ENCODE data around the gene TRIM52.

The TRIM52 gene

DNA sequence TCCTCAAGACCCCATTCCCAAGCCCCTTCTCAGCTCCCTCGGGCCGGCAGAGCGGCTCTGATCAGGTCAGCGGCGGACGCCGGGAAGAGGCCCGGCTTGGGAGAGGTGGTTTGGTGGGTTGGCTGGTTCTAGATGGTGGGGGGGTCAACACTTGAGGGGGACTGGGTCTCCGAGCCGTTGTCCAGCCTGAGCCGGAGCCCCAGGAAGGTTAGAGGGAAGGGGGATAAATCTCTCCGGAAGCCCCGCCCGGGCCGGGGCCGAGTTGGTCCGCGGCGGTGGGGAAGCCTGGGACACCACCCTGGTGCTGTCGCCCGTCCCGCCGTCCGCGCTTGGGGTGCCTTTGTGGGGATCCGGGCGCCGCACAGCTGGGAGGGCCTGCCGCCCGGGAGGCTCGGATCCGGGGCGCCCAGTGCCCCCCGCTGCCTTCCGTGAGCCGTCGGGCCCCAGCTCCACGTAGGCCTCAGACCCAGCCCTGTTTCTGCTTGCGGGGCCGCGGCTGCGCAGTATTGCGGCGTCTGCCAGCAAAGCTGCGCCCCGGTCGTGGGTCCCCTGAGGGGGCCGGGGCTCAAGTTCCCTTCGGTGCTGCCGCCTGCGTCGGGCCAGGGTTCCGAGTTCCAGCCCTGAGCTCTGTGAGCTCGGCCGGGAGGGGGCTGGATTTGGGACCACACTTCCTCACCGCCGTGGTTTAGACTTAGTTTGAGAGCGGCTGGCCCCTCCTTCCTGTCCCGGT is 542 bp upstream of the TRIM52 start (continued):
- TF ChIP-seq, protein P1, sequence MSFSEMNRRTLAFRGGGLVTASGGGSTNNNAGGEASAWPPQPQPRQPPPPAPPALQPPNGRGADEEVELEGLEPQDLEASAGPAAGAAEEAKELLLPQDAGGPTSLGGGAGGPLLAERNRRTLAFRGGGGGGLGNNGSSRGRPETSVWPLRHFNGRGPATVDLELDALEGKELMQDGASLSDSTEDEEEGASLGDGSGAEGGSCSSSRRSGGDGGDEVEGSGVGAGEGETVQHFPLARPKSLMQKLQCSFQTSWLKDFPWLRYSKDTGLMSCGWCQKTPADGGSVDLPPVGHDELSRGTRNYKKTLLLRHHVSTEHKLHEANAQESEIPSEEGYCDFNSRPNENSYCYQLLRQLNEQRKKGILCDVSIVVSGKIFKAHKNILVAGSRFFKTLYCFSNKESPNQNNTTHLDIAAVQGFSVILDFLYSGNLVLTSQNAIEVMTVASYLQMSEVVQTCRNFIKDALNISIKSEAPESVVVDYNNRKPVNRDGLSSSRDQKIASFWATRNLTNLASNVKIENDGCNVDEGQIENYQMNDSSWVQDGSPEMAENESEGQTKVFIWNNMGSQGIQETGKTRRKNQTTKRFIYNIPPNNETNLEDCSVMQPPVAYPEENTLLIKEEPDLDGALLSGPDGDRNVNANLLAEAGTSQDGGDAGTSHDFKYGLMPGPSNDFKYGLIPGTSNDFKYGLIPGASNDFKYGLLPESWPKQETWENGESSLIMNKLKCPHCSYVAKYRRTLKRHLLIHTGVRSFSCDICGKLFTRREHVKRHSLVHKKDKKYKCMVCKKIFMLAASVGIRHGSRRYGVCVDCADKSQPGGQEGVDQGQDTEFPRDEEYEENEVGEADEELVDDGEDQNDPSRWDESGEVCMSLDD (tag by site-specific recombination; IDR thresholded peaks at IDR 0.05): peak; percentile 77
- no peak for TF ChIP-seq ZNF138 (tag by site-specific recombination; IDR thresholded peaks at IDR 0.05; ENCODE audit: borderline replicate concordance)
- TF ChIP-seq TCF7L2 (IDR thresholded peaks at IDR 0.05; ENCODE audit: borderline replicate concordance, low read depth, low read length): no peak
- no peak for TF ChIP-seq ZNF239 (tag by site-specific recombination; IDR thresholded peaks at IDR 0.05)
- no peak for TF ChIP-seq ZNF510 (tag by site-specific recombination; IDR thresholded peaks at IDR 0.05; ENCODE audit: insufficient replicate concordance)
- TF ChIP-seq GLI2 (tag by site-specific recombination; IDR thresholded peaks at IDR 0.05; ENCODE audit: borderline replicate concordance, low read depth): no peak
- TF ChIP-seq ZBTB8A (tag by site-specific recombination; IDR thresholded peaks at IDR 0.05): peak; percentile 39; the same call in 1 of the 2 replicates
- no peak for TF ChIP-seq ZNF362 (tag by site-specific recombination; IDR thresholded peaks at IDR 0.05)
- TF ChIP-seq INSM2 (tag by site-specific recombination; IDR thresholded peaks at IDR 0.05): no peak
- 0 out of 2 replicates have a peak, but pooled peaks have one; percentile 19 for TF ChIP-seq ZEB2 (tag by site-specific recombination; IDR thresholded peaks at IDR 0.05)
- TF ChIP-seq CTCF (tag by site-specific recombination; IDR thresholded peaks at IDR 0.05): peak; percentile 84
- no peak for TF ChIP-seq ZNF521 (tag by site-specific recombination; IDR thresholded peaks at IDR 0.05)
- TF ChIP-seq RBAK (tag by site-specific recombination; IDR thresholded peaks at IDR 0.05): no peak
- no peak for TF ChIP-seq ZNF175 (tag by site-specific recombination; IDR thresholded peaks at IDR 0.05)
- TF ChIP-seq, protein P2, sequence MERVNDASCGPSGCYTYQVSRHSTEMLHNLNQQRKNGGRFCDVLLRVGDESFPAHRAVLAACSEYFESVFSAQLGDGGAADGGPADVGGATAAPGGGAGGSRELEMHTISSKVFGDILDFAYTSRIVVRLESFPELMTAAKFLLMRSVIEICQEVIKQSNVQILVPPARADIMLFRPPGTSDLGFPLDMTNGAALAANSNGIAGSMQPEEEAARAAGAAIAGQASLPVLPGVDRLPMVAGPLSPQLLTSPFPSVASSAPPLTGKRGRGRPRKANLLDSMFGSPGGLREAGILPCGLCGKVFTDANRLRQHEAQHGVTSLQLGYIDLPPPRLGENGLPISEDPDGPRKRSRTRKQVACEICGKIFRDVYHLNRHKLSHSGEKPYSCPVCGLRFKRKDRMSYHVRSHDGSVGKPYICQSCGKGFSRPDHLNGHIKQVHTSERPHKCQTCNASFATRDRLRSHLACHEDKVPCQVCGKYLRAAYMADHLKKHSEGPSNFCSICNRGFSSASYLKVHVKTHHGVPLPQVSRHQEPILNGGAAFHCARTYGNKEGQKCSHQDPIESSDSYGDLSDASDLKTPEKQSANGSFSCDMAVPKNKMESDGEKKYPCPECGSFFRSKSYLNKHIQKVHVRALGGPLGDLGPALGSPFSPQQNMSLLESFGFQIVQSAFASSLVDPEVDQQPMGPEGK (tag by site-specific recombination; IDR thresholded peaks at IDR 0.05): peak; percentile 5
- TF ChIP-seq ZNF76 (tag by site-specific recombination; IDR thresholded peaks at IDR 0.05; ENCODE audit: borderline replicate concordance, low read depth): peak; percentile 51; the same call in 1 of the 2 replicates
- TF ChIP-seq ZBTB20 (tag by site-specific recombination; IDR thresholded peaks at IDR 0.05): peak; percentile 99
- no peak for TF ChIP-seq ZNF747 (tag by site-specific recombination; IDR thresholded peaks at IDR 0.05)
- no peak for TF ChIP-seq ZNF174 (tag by site-specific recombination; IDR thresholded peaks at IDR 0.05)
- no peak for TF ChIP-seq ZNF488 (tag by site-specific recombination; IDR thresholded peaks at IDR 0.05)
- no peak; the same call in 1 of the 2 replicates for TF ChIP-seq ZBTB17 (tag by site-specific recombination; IDR thresholded peaks at IDR 0.05)
- TF ChIP-seq ZNF335 (tag by site-specific recombination; conservative IDR thresholded peaks at IDR 0.05): peak; percentile 6; the same call in 1 of the 2 replicates
- no peak for TF ChIP-seq ZNF768 (tag by site-specific recombination; IDR thresholded peaks at IDR 0.05)
- peak; percentile 66 for TF ChIP-seq ZBTB26 (tag by site-specific recombination; optimal IDR thresholded peaks at IDR 0.05)
- no peak for TF ChIP-seq ZNF221 (tag by site-specific recombination; IDR thresholded peaks at IDR 0.05; ENCODE audit: borderline replicate concordance)
- TF ChIP-seq, protein P3, sequence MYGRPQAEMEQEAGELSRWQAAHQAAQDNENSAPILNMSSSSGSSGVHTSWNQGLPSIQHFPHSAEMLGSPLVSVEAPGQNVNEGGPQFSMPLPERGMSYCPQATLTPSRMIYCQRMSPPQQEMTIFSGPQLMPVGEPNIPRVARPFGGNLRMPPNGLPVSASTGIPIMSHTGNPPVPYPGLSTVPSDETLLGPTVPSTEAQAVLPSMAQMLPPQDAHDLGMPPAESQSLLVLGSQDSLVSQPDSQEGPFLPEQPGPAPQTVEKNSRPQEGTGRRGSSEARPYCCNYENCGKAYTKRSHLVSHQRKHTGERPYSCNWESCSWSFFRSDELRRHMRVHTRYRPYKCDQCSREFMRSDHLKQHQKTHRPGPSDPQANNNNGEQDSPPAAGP (tag by site-specific recombination; IDR thresholded peaks at IDR 0.05): 0 out of 2 replicates have a peak, but pooled peaks have one; percentile 1
